Globus pallidus (tissue), 1 donor: ENCODE measurements around the gene PTCD2.
"Not testable (repeated sequence)": the region's sequence is repeated elsewhere in the genome, so short reads cannot be mapped to it uniquely, and the experiment has no call there.

ENCODE experiments used
- DNase-seq: peaks from one replicate; pipeline ENCODE4 v3.0.0-alpha.2; 2015; ENCODE audit warnings: low spot score

The PTCD2 gene

DNA sequence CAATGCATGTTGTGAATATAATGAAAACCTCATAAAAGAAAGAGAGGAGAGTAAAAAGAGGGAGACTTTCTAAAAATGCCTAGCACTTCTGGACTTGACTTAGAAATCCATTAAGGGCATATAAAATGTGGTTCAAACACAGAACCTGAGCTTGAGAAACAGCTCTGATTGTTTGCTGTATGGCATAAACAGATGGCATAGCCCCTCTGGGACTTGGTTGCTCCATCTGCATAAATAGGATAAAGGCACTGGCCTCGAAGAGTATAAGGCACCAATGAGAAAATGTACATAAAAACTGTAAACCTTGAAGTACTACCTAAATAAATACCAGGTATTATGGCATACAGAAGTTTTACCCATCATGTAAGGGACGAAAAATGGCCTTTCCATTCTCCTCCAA, 23.9 kb upstream of the PTCD2 start:
- no peak for DNase-seq

GRCh38 chr5:72298136-72298535, 22.0 kb upstream of the PTCD2 start:
- DNase-seq: not testable (repeated sequence)

DNA sequence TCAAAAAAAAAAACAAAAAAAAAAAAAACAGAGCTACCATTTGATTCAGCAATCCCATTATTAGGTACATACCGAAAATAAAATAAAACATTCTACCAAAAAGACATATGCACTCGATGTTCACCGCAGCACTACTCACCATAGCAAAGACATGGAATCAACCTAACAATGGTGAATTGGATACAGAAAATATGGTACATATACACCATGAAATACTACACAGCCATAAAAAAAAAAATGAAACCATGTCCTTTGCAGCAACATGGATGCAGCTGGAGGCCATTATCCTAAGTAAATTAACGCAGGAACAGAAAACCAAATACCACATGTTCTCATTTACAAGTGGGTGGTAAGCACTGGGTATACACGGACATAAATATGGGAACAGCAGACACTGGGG, 21.5 kb upstream of the PTCD2 start:
- DNase-seq: no peak

GRCh38 chr5:72300590-72301339, 19.4 kb upstream of the PTCD2 start:
- DNase-seq: no peak

DNA sequence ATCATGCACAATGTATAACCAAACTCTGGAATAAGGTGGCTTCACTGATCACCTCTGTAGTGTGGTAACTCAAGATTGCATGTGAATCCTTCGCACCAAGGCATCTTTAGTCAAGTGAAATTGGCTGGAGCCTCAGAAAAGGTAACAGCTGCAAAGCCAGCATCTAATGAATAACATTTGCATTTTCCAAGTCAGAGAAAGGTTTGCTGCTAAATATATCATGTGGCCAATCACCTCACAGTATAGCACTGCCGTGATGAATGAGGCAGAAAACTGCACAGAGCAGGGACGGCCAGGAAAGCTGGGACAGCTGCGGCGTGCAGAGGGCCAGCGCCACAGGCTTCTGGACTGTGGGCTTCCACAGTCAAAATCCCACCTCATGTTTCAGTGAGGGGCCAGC, 18.6 kb upstream of the PTCD2 start:
- no peak for DNase-seq

DNA sequence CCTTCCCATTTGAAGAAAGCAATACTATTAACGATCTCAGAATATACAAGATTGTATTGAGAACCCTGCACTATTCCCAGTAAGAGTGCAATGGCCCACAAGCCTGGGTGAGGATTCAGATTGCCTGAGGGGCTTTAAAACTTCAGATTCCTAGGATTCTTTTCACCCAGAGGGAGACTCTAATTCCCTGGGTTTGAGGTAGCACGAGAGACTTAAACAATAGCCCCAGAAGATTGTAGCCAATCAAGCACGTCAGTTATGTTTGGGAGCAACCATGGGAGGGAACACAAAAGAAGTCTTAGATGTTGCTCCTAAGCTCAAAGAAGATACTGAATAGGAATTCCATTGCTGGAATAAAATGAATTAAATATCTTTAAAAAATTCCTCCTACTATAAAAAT, 18.0 kb upstream of the PTCD2 start:
- DNase-seq: no peak

DNA sequence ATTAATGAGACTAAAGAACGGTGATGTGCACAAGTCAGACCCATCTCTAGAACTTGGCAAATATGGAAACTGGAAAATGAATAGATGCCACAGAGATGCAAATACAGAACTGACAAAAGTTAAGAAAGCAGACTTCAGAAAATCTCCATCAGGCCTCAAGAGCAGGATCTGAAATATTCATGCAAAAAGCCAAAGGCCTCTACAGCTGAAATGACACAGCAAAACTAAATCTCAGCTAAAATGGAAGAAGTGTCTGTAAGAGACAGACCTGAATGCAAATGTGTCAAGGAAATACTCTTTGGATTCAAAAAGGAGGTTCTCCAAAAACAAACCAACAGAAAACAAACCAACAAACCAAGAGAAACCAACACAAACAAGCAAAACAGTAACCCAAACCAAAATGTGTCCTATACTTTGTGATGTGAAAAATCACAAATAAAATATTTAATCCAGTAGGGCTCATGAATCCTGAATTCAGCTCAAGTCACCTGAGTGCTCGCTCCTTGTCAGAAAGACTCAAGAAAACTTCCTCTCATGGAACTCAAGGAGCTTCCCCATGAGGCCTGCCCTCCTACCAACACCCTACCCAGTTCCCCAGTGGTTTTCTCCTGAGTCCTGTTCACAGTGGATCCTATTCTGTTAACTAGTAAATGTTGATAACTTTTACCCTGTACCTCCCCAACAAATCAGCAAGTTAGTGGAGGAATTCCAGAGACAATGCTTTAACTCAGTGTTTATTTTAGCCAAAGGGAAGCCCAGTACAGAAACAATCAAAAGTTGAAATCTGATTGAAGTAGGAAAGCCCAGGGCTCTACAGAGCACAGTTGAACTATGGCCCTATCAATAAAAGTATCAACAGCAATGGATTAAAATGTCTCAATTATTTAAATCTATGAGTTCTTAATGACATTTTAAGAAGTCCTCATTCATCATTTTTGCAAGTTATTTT, 14.7 kb upstream of the PTCD2 start:
- DNase-seq: no peak

- no peak for DNase-seq
These were observed 12.6 kb upstream of the PTCD2 start for GRCh38 chr5:72307573-72307967.

DNA sequence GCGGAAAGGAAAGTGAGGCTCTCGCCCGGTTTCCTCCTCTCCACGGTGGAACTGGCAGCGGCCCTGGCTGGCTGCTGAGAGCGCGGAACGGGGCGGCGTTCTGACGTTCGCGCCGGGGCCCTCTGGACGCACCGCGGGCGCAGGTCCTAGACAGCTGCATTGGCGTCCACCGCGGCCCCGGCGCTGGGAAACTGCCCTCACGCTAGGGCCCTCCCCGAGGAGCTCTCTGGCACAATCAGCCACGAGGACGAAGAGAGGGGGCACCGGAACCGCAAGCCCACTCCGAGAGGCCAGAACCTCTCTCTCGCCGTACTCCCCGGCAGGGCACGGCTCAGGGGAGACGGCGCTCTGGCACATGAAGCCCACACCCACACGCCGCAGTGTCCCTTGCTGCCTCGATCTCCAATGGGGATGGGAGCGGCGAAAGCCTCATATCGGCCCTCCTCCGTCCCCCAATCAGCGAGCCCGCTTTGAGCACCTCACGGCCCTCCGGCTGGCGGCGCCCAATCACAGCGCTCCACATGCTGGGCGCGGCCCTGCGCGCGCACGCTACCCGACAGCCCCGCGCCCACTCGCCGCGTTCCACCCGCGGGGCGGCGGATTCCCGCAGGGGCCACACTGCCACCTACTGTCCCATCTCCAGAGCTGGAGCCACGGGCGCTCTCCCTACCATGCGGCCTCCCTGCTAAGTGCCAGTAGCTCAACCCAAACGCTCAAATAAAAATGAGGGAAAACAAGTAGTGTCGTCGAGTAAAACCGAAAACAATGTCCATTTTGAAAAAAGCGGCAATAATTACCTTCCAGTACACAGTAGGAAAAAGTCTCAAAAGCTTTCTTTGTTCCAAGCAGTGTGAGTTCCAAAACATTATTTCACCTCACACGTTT, 12.0 kb upstream of the PTCD2 start:
- peak; percentile 98 for DNase-seq

DNA sequence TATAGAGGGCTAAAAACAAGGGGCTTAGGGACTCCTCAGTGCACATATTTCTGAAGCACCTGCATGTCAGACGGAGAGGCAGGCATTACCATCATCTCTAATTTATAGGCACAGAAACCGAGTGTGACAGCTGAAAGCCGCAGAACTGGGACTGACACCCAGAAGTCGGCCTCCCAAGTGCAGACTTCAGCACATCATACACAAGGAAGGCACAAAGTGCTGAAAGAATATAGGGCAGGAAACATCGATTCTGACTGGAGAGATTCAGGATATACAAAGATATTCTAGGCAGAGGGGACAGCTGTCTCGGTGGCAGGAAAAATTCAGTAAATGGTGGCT, 11.4 kb upstream of the PTCD2 start:
- DNase-seq: no peak

GRCh38 chr5:72313141-72313540, 7.0 kb upstream of the PTCD2 start:
- DNase-seq: no peak

GRCh38 chr5:72314571-72315172, 5.5 kb upstream of the PTCD2 start:
- DNase-seq: no peak

GRCh38 chr5:72319435-72319975, 668 bp upstream of the PTCD2 start:
- not testable (repeated sequence) for DNase-seq

DNA sequence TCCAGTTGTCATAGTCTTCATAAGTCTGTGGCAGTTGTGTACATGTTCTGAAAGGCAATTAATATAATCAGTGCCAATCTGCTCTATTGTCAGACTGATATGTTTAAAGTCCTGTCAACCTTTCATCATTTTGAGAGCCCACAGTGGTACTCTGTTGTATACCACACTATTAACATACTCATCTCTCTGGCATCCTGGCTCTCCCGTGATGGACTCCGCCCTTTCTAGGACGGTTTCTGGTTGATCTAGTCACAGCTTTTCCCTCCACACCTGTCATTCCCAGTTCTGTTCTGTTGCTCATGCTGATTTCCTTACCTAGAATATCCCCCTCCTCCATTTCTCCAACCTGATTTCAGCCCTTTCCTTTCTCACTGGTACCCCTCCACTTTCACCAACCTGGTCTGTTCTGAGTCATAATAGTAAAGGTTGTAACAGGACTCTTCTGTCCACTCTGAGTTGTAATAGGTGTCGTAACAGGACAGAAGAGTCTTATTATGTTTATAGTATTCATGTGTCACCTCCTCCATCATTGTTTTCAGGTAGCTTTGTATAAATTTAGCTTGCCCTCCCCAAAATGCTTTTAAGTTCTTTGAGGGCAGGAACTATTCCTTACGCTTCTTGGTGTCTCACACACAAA, 4.1 kb downstream of the PTCD2 start:
- no peak for DNase-seq

DNA sequence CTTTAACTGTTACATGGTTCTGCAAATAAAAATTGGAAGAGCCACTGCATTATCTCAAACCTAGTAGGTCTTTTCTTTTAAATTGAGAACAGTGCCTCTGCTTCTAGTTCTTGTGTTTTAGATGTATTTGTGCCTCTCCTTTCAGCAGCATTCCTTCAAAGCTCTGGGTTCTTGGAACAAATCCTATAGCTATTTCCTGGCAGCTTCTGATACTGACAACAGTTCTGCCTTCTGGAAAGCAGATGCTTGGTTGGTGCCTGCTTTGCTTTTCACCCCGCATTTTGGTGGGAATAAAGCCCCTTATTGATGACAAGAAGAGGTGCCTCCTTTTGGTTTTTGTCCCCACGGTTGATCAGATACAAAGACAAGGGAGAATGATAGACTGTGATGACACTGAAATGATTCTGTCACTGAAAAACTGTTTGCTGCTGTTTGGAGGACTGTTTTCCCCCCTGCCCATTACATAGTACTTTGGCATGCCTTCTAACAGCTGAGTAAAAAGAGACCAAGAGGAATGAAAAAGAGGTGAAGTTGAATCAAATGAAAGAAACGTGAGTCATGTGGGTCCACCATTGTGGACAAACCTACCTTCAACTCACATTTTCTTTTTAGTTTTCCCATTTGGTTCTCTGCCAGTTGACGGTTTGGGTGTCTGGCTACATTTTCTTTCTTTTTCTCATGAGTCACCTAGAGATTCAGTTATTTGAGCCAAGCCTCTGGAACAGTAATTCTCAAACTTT, 5.6 kb downstream of the PTCD2 start:
- no peak for DNase-seq

GRCh38 chr5:72326306-72326649, 6.1 kb downstream of the PTCD2 start:
- no peak for DNase-seq

DNA sequence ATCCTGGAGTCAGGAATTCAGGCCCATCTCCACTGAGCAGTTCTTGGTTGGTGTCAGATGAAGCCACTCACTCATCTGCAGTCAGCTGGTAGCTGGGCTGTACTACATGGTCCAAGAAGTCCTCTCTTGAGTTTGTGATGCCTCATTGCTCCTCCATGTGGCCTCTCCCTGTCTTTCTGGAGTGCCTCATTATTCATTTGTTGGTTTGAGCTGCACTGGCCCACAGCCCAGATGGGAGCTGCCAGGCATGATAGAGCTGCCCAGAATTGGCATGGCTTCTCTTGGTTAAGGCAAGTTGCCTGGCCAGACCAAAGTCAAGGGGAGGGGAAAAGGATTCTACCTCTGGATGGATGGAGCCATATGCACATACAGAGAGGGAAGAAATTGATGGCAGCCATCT, 8.0 kb downstream of the PTCD2 start:
- DNase-seq: peak; percentile 86

DNA sequence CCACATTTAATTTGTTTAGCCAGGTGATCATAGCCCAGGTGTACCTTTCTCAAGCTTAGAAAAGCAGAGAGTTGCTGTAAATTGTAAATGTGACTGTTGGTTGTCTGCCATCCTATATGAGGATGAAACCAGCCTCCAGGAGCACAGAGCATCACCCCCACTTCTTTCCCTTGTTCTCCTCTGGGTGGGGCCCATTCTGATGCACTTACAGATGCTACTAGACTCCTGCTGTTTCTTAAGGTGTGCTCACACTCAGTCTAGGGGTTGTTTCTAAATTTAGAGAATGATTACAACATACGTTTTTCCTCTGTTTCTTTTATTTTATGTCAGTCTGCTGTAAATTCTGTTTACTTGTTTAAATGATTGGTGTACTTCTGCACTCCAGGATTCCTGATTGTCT, 10.5 kb downstream of the PTCD2 start:
- DNase-seq: no peak

- DNase-seq: no peak
These were observed 17.0 kb downstream of the PTCD2 start for GRCh38 chr5:72337159-72337558.

GRCh38 chr5:72338689-72339209, 18.6 kb downstream of the PTCD2 start:
- DNase-seq: no peak
